AG09319 (cell line): ENCODE data around the gene DNAJC11.
A peak's percentile ranks its signal among the peaks of the same experiment; 100 is the strongest.

Source experiments
- DNase-seq: peaks from one replicate; pipeline ENCODE4 v3.0.0-alpha.2; 2010; ENCODE audit warnings: low read depth; ENCODE audit errors: extremely low read depth
- TF ChIP-seq, protein P1 (sequence below): IDR thresholded peaks from 2 replicates; pipeline ENCODE4 v1.5.1; 2011; ENCODE audit warnings: low read depth, mild to moderate bottlenecking, inconsistent platforms, low read length, moderate library complexity

Gene DNAJC11

DNA sequence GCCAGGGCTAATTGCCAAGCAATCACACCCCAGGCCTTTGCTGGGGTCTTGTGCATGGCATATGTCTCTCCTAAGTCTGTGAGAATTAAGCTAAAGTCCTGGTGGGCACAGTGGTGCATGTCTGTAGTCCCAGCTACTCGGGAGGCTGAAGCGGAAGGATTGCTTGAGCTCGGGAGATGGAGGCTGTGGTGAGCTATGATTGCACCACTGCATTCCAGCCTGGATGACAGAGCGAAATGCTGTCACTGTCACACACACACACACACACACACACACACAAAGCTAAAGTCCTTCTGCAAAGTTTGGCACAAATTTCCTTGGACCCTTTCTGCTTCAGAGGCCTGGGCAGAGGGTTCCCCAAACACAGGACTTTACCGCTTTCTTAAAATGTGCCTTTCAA is 31.3 kb upstream of the DNAJC11 start:
- no peak for DNase-seq
- TF ChIP-seq, protein P1, sequence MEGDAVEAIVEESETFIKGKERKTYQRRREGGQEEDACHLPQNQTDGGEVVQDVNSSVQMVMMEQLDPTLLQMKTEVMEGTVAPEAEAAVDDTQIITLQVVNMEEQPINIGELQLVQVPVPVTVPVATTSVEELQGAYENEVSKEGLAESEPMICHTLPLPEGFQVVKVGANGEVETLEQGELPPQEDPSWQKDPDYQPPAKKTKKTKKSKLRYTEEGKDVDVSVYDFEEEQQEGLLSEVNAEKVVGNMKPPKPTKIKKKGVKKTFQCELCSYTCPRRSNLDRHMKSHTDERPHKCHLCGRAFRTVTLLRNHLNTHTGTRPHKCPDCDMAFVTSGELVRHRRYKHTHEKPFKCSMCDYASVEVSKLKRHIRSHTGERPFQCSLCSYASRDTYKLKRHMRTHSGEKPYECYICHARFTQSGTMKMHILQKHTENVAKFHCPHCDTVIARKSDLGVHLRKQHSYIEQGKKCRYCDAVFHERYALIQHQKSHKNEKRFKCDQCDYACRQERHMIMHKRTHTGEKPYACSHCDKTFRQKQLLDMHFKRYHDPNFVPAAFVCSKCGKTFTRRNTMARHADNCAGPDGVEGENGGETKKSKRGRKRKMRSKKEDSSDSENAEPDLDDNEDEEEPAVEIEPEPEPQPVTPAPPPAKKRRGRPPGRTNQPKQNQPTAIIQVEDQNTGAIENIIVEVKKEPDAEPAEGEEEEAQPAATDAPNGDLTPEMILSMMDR = no peak

DNA sequence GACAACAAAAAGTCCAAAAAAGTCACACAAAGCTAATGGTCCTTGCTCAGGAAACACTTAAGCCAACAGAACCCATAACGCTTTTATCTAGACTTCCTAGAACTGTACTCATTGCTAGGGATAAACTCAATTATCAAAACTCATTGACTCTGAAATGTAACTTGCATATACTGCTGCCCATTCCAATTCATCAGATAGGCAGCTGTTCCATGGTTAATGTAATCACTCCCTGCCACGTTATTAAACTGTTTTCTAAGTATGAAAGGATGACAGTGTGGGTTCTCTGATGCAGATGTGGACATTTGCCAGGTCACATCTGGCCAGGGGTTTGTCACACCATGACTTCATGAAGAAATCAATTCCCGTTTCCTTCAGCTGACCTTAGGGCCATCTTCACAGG is 30.3 kb upstream of the DNAJC11 start:
- no peak for DNase-seq
- TF ChIP-seq, protein P1 = no peak

DNA sequence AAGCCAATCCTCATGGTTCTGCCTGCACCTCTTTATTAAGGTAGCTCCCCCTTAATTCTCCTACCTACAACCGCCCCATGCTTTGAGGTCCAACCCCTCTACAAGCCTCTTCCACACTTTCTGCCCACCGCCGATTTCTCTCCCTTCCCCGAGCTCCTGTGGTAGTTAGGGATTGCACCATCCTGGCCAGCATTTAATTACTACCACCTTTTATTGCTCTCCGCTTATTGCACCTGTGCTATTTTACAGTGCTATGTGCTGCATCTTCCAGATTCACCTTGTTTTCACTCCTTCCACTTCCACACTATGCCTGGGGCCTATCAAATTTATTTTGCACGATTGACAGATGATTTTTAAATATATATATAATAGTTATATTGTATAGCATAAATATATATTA is 29.3 kb upstream of the DNAJC11 start:
- TF ChIP-seq, protein P1 = no peak

DNA sequence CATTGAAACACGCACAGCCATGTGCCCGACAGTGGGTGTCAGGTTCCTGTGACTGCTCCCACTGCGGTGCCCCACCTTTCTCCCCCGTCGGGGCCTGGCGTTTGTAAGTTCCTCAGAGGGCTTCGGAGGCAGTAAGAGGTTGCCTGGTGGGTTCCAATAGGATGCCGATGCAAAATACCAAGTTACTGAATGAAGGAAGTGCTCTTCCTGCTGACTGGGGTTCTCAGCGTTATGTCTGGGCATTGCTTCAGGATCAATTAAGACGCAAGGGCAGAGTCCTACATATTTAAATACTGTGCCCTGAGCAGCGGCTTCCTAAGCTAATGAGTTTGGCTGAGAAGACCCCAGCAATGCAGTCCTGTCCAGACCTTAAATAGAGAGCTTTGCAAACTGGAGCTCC is 28.9 kb upstream of the DNAJC11 start:
- DNase-seq = no peak
- TF ChIP-seq, protein P1 = no peak

More for the DNA sequence above, 29.3 kb upstream of the DNAJC11 start:
- no peak for DNase-seq

DNA sequence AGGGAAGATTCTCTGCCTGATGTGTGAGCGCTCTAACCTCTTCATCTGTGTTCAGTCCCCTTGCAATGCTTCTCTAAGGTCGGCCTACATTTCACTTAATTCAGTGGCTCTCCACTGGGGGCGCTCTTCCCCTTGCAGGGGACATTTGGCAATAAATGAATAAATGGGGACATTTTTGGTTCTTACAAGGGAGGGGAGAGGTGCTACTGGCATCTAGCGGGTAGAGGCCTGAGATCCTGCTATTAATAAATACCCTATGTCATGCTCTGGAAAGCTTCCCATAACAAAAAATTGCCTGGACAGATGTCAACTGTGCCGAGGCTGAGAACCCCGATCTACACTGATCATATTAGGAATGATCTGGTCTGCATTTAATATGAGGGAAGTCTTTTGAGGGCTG is 25.9 kb upstream of the DNAJC11 start:
- TF ChIP-seq, protein P1 = peak; percentile 81
- DNase-seq = no peak

DNA sequence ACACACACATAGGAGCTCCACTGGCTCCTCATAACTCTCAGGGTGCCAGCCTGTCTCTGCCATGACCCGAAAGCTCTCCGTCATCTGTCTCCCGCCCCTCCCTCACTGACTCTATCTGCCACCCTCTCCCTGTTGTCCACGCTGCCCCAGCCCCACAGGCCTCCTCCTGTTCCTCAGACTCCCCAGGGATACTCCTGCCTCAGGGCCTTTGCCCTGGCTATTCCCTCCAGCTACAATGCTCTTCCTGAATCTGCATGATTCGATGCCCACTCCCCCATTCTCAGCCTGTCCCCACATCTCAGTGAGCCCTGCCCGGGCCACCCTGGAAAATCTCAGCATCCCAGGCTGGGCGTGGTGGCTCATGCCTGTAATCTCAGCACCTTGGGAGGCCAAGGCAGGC is 24.6 kb upstream of the DNAJC11 start:
- DNase-seq = no peak
- TF ChIP-seq, protein P1 = no peak

DNA sequence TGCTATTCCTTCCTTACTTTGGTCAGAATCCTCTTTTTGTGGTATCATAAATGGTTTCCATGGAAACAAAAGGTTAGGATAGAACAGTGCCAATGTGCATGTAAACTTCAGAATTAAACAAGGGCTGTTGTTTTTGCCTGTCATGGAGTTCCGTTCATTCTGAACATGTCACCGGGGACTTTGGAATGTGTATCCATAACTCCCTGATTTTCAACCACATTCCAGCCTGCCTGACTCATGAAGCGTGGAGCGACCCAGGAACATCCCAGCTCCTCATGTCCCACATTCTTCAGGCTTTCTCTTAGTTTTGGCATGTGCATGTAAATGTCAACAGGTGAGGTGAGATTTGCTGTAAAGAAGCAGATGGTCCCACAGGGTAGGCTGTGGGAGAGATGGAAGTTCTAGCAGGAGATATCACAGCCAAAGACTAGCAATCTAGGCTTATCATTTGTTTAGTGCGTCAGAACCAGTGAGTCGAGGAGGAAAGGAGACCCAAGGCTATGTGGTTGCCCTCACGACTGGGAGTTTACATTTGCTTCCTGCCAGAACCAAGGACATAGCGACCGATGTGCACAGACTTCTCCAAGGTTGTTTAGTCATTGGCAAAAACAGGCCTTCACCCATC is 23.0 kb upstream of the DNAJC11 start:
- TF ChIP-seq, protein P1 = no peak
- DNase-seq = no peak
